Myocyte (in vitro differentiated cells): ENCODE measurements around the gene TUBB3. TPM values are rescaled to one million over a fixed set of nuclear protein-coding genes. Genes with fewer than 3 reads are reported as not detected.

ENCODE experiments used
- total RNA-seq: library from RNA; depleted of rRNA; stranded (reverse); fragments of >200 nt; gene quantifications from 2 replicates; pipeline ENCODE4 v1.2.3, GENCODE V29; 2014

TUBB3 gene
- total RNA-seq, 1 donor from 2014 or later = 152 TPM

Other genes starting within 250 kb of the TUBB3 start
- 43.3 and 43.6 TPM in 2 replicates for gene CDK10, start 236.7 kb upstream of the TUBB3 start, total RNA-seq
- 15.0 and 15.4 TPM in 2 replicates for gene SPATA2L, start 221.6 kb upstream of the TUBB3 start, total RNA-seq
- 10.5 and 10.6 TPM in 2 replicates for gene VPS9D1, start 202.4 kb upstream of the TUBB3 start, total RNA-seq
- gene ZNF276, start 201.8 kb upstream of the TUBB3 start, total RNA-seq = 11.3 and 19.8 TPM in 2 replicates
- gene FANCA, start 106.7 kb upstream of the TUBB3 start, total RNA-seq = 3.0 and 4.4 TPM in 2 replicates
- gene SPIRE2, start 94.9 kb upstream of the TUBB3 start, total RNA-seq = 2.3 and 2.4 TPM in 2 replicates
- gene TCF25, start 49.8 kb upstream of the TUBB3 start, total RNA-seq = 169 and 183 TPM in 2 replicates
- 3.1 and 4.4 TPM in 2 replicates for gene MC1R, start 4.5 kb upstream of the TUBB3 start, total RNA-seq
- gene DEF8, start 25.4 kb downstream of the TUBB3 start, total RNA-seq = 92.0 and 94.7 TPM in 2 replicates
- 56.5 and 66.6 TPM in 2 replicates for gene DBNDD1, start 96.1 kb downstream of the TUBB3 start, total RNA-seq
- not detected in 2 replicates for gene PRDM7, start 154.0 kb downstream of the TUBB3 start, total RNA-seq